ENCODE data around the gene GRK4.

DNA sequence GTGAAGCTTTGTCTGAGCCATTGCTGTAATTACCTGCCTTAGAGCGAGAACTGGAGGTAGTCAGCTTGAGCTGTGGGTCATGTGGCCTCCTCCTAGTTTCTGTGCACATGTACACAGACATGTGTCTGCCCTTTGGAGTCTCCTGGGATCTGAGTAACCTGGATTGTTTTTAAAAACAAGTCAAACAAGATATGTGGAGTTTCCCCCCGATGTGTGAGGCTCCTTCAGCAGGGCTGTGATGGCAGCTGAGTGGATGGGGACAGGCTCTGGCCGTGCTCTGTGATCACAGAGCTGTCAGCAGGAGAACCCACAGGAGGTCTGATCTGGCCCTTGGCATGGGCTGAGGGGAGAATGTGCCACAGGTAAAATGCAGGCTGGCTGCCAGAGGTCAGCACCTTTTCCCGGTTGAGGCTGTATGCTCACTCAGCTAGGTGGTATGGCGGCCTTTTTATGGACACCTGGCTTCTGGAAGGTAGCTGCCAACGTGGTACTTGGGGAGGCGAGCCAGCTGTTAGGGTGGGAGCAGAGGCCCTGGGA lies 38.5 kb upstream of the GRK4 start:
- no peak for TF ChIP-seq CTCF (IDR thresholded peaks at IDR 0.05; ENCODE audit: low read depth, low read length)
- TF ChIP-seq MAX (IDR thresholded peaks at IDR 0.05; ENCODE audit: low read depth, low read length): no peak
- no peak for TF ChIP-seq POLR2A (IDR thresholded peaks at IDR 0.05; ENCODE audit: extremely low read depth, insufficient read length)
- no peak for TF ChIP-seq MYC (IDR thresholded peaks at IDR 0.05; ENCODE audit: low read depth, low read length)

Data from NB4 (cell line).